Inferior parietal cortex (tissue), 1 donor: ENCODE measurements around the gene BTBD10.

ENCODE experiments used
- DNase-seq: peaks from one replicate; pipeline ENCODE4 v3.0.0-alpha.2; 2016; ENCODE audit errors: extremely low spot score

BTBD10 gene

GRCh38 chr11:13339195-13340153 lies 123.5 kb downstream of the BTBD10 start:
- no peak for DNase-seq

- no peak for DNase-seq
These were observed 124.5 kb downstream of the BTBD10 start for GRCh38 chr11:13338427-13339069.

- no peak for DNase-seq
These were observed 125.0 kb downstream of the BTBD10 start for GRCh38 chr11:13338019-13338426.
